GM18520 (cell line): ENCODE results near the gene ZC3H4.
"Not testable (repeated sequence)": the region's sequence is repeated elsewhere in the genome, so short reads cannot be mapped to it uniquely, and the experiment has no call there.

Experiments used
- ATAC-seq: cut with Tn5 transposase; IDR thresholded peaks from one replicate; pipeline ENCODE4 v1.9.1; 2021; ENCODE audit not compliant: unreplicated experiment

ZC3H4 gene

DNA sequence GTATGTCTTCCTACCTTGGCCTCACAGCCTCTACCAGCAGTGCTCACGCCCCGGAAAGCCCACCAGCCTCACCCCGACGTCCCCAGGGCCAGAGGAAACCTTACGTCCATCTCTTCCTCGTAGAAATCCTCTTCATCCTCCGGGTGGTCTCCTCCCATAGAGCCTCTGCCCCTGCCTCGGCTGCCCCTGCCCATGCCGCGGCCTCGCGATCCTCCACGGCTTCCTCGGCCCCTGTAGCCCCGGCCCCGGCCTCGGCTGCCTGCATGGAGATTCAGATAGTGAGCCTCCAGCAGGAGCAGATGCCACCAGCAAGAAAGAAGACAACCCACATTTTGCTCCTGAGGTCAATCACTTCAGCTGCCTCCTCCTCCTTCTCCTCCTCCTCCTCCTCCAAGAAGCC, 27.3 kb downstream of the ZC3H4 start:
- ATAC-seq, result no peak

DNA sequence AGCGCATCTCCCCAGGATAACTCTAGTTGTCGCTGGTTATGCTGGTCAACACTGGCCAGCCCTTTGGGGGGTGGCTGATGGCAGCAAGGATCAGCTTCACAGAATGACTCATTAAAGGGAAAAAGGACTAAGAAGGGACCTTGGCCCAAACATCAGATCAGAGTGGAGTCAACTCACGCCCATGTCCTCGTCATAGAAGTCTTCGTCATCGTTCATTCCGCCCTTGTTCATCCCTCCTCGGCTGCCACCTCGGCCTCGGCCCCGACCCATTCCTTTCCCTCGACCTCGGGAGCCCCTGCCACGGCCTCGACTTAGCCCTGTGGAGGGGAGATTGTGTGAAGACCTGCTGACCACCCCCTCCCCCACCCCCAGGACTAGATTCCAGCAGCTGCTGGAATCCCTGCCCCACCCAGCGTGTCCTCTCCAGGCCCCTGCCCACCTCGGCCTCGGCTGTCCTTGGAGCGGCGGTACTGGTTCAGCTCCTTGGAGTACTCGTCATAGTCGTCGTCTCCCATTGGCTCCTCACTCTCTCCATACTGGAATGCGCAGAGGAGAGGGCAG, 28.6 kb downstream of the ZC3H4 start:
- no peak for ATAC-seq

DNA sequence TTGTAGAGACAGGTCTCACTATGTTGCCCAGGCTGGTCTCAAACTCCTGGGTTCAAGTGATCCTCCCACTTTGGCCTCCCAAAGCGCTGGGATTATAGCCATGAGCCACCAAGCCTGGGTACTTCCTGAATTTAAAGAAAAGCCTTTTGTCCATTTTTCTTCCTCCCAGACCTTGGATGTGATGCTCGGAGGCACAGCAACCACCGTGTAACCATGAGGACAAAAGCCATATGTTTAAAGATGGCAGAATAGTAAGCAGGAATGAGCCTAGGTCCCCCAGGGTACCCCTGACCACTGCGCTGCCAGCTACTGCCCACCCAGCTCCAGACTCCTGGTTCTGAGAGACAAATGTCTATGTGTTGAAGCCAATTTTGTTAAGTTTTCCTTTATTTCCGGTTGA, 31.1 kb downstream of the ZC3H4 start:
- no peak for ATAC-seq

DNA sequence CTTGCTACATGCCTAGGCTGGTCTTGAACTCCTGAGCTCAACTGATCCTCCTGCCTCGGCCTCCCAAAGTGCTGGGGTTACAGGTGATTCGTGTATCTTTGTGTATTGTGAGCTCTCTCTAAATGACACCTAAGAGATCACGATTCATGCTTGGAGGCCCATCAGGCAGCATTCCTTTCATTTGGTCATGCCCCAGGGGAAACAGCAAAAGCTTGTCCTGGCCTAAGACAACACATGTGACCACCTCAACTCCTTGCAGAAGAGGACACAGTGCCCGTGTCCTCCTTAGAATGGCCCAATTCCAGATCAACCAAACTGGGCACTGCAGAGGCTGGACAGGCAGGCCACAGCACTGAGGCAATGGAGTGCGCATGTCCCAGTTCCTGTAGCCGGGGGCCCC, 32.5 kb downstream of the ZC3H4 start:
- ATAC-seq, result no peak

DNA sequence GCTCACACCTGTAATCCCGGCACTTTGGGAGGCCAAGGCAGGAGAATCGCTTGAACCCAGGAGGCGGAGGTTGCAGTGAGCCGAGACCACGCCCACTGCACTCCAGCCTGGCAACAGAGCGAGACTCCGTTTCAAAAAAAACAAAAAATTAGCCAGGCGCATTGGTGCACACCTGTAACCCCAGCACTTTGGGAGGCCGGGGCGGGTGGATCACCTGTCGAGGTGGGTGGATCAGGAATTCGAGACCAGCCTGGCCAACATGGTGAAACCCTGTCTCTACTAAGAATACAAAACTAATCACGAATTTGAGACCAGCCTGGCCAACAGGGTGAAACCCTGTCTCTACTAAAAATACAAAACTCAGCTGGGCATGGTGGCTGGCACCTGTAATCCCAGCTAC, 35.2 kb downstream of the ZC3H4 start:
- ATAC-seq, result not testable (repeated sequence)

DNA sequence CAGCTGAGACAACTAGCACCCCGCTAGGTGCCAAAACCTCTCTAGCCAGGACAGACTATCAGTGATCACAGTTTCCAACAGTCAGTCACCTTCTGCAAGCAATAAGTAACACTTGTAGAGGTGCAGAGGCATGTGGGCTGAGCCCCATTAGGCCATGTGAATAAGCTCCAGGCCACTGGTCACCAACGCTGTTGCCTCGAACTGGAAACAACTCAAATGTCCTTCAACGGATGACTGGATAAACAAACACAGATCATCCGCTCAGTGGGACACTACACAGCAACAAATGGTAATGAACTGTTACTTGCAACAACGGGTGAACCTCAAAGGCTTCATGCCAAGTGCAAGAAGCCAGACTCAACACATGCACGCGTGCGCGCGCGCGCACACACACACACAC, 37.6 kb downstream of the ZC3H4 start:
- ATAC-seq, result no peak

- no peak for ATAC-seq
These were observed 38.3 kb downstream of the ZC3H4 start for GRCh38 chr19:47075179-47075810.

GRCh38 chr19:47074621-47075020, 39.0 kb downstream of the ZC3H4 start:
- no peak for ATAC-seq

- no peak for ATAC-seq
These were observed 40.0 kb downstream of the ZC3H4 start for GRCh38 chr19:47073574-47073973.

GRCh38 chr19:47072323-47072722, 41.3 kb downstream of the ZC3H4 start:
- no peak for ATAC-seq

- no peak for ATAC-seq
These were observed 41.8 kb downstream of the ZC3H4 start for GRCh38 chr19:47071731-47072130.

- ATAC-seq, result no peak
These were observed 42.8 kb downstream of the ZC3H4 start for GRCh38 chr19:47070756-47071155.

DNA sequence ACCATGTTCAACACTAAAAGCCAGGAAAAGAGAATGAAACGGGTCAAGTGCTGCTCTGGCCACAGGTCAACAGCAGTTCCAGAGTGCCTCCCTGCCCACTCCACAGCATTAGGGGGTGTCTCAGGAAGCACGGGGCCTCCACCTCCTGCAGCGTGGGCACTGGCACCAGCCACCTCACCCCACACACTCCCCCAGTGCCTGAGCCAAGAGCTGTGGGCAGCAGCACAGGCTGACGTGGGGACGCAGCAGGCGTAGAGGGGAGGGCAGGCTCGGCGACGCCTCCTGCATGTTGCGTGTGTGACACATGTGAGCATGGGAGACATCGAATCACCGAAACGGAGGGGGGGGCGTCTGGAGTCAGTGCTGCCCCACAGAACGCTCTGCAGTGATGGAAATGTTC, 43.8 kb downstream of the ZC3H4 start:
- no peak for ATAC-seq

DNA sequence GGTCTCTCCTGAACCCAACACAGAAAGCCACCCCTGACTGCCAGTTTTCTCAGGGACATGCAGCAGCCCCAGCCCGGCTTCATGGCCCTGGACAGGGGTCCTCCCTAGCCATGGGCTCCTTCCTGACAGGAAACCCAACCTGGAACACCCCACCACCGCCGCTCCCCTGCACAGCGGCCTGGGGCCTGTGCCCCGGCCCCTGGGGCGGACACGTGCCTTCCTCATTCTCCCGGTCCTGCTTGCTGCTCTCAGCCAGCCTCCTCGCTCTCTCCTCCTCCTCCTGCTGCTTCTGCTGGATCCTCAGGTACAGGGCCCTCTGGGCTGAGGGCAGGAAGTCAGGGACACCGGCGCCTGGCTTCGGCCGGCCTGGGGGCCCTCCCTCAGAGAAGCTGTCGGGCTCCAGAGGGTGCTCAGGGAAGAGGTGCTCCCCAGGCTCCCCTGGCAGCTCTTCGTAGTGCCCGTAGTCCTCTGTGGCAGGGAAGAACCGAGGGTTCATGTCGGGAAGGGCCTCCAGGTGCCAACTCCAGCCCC, 44.6 kb downstream of the ZC3H4 start:
- no peak for ATAC-seq

DNA sequence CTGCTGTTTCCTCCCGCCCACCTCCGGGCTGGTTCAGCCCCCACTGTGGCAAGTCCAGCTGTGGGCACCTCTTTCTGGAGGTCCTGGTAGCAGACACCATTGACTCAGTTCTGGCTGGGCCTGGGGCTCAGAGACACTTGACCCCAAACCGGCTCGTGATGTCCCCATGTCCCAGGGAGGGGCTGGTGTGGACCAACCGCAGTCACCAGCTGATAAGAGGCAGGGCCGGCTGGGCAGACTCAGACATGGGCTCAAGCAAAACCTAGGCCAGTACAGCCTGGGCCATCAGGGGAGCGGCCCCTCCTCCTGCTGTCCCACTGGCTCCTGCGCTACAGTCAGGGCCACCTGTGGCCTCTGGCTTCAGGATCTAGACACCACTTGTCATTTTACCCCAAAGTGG, 45.3 kb downstream of the ZC3H4 start:
- ATAC-seq, result no peak

DNA sequence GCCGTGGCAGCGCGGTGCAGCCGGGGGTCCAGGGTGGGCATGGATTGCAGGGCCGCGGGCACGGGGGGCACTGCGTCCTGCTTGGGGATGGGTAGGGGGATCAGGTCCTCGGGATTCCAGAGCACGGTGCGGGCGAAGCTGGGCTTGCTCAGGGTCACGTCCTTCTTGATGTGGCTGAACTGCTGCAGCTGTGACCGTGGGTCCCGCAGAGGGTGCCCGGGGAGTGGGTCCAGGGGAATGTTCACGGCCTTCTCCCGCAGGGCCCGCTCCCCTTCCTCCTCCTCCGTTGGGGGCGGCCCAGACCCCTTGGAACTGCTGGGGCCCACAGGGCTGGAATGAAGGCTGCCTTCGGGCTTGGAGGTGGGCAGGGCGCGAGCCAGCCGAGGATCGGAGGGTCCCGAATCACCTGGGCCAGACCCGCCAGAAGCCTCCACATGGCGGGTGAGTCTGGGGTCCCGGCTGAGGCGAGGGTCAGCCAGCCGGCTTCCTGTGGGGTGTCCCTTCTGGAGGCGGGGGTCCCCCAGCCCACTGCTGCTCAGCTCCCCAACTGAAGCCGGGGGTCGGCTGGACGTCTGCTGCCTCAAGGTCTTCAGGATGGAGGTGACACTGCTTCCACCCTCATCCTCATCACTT, 46.2 kb downstream of the ZC3H4 start:
- ATAC-seq, result no peak

GRCh38 chr19:47066376-47067214, 47.0 kb downstream of the ZC3H4 start:
- no peak for ATAC-seq

DNA sequence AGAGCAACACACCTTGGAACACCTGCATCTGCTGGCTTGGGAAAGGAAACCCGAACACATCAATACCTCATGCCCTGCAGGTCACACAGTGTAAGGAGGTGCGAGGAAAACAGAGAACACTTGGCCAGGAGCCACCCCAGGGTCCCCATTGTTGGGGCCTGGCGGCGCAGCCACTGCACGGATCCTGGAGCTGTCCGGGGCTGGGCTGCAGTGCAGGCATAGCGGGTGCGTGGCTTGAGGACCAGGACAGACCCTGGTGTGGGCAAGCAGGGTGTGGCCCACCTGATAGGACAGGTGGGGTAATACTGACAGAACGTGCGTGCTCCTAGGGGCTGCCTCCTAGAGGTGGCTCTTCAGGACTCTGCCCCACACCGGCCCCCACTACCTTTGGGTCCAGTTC, 48.3 kb downstream of the ZC3H4 start:
- no peak for ATAC-seq

DNA sequence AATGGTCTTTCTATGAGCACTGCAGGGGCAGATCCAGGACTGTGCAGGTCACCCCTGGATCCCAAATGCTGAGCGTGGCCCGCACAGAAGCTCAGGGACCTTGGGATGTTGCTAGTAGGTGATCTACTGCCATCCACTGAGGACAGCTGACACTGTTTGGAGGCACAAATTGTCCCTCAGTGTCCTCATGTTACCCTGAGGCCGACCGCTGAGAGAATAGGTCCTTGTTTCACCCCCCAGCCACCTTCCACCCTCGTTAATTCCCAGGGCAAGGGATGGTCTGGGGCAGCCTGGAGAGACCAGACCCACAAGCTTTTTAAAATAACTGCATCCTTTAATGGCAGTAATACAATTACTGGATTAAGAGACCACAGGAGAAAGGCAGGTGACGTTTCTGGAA, 49.7 kb downstream of the ZC3H4 start:
- ATAC-seq, result no peak

GRCh38 chr19:47058621-47059022, 55.0 kb downstream of the ZC3H4 start:
- ATAC-seq, result no peak

GRCh38 chr19:47057328-47057727, 56.2 kb downstream of the ZC3H4 start:
- no peak for ATAC-seq

GRCh38 chr19:47056411-47056810, 57.2 kb downstream of the ZC3H4 start:
- no peak for ATAC-seq
